Activated CD4-positive, alpha-beta T cell treated with anti-CD3 and anti-CD28 coated beads, Interleukin-2, amount 50 U/mL, for 16 hours (primary cell): ENCODE data around the gene GSTM2.

Source experiments
- DNase-seq: peaks from one replicate; pipeline ENCODE4 v3.0.0-alpha.2; 2020

GSTM2 gene

DNA sequence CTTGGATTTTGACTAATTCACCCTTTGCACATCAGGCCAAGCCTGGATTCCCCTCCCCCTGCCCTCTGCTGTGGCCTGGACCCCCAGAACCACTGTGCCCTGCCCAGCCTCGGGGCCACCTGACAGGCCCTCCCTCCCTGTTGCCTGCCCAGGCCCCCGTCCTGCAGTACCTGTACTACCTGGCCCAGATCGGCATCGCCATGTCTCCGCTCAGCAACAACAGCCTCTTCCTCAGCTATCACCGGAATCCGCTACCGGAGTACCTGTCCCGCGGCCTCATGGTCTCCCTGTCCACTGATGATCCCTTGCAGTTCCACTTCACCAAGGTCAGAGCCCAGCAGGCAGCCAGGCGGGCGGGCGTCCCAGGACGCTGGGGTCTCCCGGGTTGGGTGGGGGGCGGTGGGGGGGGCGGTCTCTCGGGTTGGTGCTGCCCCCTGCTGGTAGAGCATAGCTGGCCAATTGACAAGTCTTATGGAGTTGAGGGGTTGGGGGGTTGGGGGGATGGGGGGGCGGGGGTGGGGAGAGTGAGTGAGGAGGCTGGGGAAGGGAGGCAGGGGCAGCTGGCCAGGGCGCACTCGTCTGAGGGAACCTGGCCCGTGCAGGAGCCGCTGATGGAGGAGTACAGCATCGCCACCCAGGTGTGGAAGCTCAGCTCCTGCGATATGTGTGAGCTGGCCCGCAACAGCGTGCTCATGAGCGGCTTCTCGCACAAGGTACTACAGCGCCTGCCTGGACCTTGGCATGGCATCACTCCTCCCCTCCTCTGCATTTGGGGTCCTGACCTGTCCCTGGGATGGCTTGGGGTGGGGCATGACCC, 37.6 kb upstream of the GSTM2 start:
- no peak for DNase-seq

DNA sequence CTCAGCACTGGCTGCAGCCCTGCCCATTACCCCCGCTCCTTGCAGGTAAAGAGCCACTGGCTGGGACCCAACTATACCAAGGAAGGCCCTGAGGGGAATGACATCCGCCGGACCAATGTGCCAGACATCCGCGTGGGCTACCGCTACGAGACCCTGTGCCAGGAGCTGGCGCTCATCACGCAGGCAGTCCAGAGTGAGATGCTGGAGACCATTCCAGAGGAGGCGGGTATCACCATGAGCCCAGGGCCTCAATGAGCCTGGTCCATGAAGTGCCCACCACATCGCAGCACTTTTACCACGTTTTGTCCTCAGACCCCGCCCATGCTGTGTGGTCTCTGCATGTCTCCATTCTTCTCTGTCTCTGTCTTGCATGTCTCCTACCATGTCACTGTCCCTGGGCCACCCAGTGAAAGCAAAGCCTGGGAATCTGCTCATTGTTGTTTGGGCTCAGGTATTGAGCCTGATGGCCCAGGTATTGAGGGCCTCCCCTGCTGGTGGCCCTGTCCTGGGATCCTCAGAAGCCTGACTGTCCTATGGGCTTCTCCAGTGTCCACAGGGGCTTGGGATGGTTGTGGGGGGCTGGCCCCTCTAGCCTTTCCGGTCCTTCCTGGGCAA, 36.9 kb upstream of the GSTM2 start:
- DNase-seq, result no peak

DNA sequence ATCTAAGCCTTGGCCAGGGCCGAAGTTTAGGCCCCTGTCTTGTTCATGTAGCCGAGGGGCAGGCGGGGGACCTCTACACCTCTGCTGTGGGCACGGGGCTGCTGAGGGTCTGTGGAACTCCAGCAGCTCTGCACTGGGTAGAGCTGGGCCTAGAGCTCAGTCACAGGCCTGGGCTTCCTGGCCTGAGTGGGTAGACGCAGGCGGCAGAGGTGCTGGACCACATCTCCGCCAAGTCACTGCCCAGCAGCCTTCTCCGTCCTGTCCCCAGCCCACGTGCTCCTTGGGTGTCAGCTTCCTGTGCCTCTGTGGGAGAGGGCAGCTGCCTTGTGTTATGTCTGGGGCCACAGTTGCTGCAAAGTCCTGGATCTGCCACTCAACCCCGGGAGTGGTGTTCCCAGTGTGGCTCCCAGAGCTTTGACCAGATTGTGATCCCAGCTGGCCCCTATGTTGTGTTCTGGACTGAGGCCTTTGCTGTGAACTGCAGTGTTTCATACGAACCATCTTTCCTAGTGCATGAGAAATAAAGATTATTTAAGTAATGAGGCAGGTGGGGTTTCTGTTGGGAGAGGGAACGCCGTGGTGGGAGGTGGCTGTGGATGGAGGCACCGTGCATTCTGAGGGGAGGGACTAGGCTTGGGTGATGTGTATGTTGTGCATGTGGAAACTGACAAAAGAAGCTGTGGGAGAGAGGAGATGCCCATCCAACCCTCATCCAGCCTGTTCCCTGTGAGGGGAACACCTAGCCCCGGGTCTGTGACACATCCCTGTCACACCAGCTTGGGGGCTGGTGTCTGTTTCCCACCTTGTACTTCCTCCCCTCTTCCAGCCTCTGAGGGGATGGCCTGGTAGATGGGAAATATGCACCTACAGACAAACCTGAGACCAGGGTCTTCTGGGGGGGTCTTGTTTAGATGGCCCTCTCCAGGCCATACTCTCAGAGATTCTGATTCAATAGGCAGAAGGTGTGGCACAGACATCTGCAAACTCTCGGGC, 36.0 kb upstream of the GSTM2 start:
- no peak for DNase-seq

DNA sequence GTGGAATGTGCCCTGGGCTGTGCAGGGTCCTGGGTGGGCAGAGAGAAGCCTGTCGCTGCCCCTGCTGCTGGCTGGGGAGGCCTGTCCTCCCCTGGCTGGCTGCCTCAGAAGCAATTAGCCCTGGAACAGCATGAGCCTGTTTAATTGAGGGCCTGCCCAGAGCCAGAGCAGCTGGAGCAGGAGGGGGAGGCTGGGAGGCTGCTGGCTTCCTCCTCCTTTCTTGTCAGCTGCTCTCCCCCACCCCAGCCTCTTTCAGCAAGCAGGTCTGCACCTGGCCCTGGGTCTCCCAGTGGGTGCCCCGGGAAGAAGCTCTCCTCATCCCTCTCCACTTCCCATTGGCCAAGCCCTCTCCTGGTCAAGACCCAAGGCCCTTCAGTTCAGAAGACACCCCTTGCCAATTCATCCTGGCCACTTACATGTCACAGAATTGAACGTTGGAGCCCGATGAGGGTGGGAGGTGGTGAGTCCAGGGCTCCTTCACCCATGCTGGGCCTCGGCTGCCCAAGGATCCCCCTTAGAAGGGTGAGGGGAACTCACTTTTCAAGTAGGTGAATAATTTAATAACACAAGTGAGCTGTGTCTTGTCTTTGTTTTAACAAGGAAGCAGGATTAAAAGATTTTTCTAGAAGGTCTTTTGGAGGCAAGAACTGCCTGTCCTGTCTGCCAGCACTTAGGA, 35.0 kb upstream of the GSTM2 start:
- DNase-seq, result no peak

DNA sequence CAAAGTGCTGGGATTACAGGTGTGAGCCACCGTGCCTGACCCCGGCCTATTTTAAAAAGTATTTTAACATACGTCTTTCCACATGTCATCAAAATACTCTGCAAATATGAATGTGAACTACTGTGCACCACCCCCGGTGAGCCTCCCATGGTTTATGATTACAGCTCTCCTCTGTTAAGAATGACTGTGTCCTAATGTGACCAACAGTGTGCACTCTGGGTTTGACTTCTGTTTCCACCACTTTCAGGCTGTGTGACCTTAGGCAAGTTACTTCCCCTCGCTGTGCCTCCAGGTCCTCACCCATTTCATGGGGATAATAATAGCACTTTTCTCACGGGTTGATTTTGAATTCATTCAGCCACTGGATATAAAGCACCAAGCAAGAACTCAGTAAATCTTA, 33.6 kb upstream of the GSTM2 start:
- DNase-seq, result no peak

DNA sequence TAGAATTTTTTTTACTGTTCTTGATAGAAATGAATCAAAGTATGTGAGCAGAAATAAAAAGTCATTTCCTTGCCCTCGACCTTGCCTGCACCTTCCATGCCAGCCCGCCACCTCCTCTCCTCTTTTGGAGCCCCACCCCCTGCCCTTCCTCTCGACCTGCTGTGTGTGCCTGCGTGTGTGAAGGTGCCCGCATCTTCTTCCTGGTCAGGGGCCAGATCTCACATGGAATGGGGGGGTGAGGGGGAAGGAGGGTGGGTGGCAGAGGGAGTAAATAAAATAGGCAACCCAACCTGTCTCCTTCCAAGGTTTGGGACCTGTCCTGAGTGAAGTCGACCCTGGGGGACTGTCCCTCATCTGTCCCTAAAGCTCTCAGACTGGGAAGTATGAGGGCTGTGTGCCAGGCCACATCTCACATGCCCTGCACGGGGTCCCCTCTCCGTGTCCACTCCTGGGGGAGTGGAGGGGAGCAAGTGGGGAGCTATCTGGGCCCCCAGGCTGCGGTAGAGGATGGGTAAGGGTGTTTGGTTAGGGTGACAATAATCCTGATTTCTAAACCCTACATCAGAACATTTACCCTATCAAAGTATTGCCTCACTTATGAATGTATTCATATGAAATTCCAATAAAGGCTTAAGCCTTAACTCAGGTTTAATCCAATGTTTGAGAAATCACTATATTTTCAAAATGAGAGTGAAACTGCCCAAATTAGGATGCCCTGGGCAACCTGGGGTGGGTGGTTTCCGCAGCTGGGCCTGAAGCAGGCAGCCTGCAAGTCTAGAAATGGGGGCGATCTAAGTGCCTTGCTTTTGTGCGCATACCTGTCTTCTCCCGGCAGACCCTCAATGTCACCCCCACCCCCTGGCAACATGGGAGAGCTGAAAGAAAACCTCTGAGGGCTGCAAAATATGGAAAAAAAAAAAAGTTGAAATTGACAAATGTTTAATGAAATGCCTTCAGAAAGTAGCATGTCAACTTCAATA, 32.8 kb upstream of the GSTM2 start:
- DNase-seq, result no peak

DNA sequence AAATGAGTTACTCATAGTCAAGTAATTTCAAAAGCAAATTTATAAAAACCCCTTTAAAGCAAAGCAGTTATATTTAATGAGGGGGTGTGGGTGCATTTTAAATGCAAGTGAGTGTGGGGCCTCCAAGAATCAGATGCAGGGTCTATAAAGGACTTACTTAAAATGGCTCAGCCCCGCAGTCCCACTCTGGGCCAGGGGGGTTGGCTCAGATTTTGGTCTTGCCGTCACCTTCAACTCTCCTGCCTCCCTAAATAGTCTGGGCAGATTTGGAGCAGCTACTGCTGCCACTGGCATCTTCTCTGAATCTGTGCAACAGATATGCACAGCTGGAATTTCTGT, 32.0 kb upstream of the GSTM2 start:
- no peak for DNase-seq

DNA sequence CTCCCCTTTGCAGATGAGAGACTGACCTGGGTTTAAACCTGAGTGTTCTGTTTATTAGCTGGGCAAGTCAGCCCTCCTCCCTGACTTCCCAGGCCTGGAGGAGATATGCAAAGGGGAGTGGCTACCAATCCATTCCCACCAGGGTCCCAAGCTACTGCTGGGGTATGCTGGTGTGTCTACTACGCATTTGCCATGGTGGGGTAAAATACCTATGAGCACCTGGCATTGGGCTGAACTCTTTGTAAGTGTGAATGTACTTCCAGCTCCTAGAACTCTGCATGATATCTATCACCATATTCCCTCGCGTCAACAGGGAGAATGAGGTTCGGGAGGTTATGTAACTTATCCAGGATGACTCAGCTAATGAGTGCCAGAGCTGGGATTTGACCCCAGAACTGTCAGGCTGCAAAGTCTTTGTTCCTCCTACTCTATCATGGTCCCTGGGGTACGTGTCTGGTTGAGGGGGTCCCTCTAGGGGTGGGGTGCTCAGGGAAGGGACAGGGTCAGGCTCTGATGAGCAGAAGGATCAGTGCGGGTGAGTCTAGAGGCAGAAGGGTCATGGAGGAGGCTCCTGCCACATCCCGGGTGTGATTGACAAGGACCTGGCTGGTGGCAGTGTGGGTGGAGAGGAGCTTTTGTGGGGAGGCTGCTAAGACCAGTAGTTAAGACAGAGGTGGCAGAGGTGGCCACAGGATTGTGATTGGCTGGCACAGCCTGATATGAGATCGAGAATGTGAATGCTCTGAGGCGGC, 31.5 kb upstream of the GSTM2 start:
- no peak for DNase-seq

DNA sequence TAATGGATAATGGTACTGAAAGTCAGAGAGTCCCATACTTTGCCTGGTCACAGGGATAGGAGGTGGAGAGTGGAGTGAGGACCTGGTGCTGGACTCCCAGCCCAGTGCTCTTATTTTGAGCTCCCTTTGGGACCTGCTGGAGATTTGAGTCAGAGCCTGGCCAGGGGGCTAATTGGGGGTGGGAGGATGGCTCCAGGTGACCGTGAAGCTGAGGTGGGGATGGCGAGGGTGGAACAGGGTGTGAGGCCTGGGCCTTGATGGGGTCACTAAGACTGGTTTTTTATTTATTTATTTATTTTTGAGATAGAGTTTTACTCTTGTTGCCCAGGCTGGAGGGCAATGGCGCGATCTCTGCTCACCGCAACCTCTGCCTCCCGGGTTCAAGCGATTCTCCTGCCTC, 30.4 kb upstream of the GSTM2 start:
- DNase-seq, result no peak

DNA sequence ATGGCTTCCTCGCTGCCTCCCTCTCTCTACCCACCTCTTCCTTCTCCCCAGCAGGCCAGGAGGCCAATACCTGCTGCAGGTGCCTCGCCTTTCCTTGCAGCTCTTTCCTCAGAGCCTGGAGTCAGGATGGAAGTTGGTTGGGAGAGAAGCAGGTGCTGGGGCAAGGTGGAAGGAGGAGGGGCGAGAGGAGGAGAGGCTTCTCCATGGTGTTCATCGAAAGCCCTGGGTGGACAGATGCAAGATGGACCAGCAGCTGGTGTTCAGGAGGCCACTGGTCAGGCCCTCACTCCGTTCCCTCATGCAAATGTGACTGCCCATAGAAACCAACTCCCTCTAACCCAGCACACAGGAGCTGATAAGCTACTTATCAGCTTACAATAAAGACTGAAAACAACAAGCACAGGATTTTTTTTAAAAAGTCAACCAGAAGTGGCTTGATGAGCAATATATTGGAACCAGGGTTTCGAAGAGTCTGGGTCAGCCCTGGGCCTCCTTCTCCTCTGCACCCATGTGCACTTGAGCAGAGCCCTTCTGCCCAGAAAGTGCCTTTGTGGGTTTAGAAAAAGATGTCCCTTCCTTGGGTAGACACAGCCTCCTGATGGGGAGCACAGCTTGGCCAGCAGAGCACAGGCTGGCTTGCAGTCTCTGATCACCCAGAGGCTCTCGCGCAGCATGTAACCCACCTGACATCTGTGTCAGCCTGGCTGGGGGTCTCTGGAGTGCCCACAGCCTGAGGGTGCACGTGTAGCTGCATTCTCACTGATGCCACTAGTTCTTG, 28.6 kb upstream of the GSTM2 start:
- no peak for DNase-seq

DNA sequence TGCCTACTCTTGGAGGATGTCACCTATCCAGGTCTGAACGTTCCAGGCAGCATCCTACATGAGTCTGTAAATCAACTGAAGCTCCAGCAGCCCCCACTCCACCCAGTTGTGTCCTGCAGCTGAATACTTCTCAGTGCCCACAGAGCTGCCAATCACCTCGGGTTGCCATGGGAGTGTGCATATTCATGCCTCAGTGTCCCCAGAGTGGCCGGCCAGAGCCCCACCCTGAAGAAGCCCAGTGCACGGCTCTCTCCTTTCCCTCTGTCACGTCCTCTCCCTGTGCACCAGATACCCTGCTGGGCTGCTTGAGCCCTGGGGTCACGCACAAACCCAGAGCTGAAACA, 28.0 kb upstream of the GSTM2 start:
- DNase-seq, result no peak

DNA sequence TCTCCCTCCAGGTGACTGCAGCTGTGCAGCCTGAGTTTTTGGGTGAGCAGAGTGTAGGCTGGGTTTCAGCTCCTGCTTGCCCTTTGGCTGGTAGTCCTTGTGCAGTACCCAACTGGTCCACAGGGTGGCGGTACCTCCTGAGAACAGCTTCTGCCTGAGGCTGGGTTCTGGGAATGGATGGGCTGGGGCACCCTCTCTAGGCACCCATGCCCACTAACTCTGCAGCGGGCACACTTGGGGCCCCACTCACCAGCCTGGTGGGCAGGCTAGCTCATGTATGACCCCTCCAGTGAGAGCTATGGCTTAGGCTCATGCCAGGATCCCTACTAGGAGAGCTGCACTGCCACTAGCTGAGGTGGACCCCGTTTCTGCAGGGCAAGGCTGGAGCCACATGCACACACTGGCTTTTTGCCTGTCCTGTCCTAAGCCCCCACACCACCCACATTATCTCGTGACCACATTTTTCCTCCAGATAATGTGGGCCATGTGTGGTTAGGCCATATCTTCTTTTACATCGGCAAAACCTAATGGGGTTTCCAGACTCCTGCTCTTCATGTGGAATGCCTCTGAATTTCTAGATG, 27.5 kb upstream of the GSTM2 start:
- DNase-seq, result peak; percentile 90

DNA sequence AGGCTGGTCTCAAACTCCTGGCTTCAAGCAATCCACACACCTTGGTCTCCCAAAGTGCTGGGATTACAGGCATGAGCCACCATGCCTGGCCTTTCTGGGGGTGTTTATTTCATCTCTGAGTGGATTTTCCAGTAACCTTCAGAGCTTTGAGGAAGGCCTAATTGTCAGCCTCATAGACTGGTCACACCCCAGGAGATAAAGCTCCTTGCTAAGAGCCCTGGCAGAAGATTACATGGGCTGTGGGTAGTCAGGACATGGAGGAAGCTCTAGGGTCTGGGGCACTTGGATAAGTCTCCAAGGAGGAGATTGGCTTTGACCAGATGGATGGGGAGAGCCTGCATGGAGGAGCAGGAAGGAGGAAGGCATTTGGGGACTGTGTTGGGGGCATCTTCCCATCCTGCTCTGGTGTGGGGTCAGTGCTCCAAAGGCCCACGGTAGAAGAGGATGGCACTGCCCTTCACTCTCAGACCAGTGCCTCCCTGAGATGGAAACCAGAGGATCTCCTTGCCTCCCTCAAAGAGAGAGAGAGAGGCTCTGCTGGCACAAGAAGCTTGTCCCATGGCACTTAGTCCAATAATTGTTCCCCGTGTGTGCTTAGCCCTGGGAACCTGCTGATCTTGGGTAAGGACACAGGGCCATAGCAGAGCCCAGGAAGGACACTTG, 26.6 kb upstream of the GSTM2 start:
- no peak for DNase-seq

DNA sequence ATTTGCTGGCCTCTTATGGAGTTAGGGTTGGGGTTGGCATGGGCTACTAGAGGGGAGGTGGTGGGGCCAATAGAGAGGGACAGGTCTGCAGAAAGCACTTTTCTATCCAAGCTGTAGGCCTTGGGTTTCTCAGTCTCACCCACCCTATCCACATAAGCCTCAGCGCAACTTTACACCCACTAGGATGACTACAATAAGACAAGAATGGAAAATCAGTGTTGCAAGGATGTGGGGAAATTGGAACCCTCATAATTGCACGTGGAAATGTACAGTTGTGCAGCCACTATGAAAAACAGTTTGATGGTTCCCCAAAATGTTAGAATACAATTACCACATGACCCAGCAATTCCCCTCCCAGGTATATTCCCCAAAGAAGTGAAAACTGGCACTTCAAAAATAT, 26.0 kb upstream of the GSTM2 start:
- no peak for DNase-seq

DNA sequence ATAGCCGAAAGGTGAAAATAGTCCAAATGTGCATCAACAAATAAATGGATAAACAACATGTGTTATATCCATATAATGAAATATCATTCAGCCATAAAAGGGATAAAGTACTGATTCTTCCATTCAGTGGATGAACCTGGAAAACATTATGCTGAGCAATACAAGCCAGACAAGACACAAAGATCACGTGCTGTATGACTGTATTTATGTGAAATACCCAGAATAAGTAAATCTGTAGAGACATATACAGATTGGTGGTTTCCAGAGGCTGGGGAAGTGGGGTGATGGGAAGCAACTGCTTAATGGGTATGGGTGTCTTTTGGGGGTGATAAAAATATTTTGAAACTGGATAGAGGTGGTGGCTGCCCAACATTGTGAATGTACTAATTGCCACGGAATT, 25.2 kb upstream of the GSTM2 start:
- no peak for DNase-seq

DNA sequence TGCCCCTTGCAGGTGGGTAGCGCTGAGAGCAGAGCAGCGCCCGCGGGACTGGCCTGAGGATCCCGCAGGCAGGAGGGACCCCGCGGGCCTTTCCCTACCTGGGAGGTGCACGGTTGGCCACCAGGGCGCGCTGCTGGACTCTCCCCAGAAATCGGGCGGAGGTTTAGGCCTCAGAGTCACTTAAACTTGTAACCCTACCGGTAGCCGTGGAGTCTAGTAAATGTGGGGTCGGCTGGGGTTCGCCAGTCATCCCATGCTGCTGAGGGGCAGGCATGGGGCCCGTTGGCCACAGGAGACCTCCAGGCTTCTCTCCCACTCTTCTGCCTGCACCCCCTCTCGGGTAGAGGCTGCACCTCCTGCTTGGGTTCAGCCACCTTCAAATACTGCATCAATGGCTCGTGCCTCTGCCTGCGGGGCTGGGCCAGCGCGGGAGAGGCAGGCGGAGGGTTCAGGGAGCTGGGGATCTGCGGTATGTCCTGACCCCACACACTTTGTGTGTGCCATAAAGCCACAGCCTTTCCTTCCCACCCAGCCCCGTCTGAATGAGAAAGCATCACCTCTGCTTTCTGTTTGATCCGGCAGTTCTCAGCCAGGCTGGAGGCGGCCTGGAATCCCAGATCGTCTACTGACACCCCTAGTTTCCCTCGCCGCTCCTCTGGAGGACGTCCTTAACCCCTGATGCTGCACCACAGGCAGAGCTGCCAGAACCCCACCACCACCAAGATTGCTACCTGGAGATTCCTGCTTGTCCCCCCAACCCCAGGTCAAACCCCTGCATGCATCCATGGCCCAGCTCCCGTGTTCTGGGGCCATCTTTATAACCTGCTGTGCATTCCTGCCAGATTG, 24.2 kb upstream of the GSTM2 start:
- DNase-seq, result peak; percentile 85

DNA sequence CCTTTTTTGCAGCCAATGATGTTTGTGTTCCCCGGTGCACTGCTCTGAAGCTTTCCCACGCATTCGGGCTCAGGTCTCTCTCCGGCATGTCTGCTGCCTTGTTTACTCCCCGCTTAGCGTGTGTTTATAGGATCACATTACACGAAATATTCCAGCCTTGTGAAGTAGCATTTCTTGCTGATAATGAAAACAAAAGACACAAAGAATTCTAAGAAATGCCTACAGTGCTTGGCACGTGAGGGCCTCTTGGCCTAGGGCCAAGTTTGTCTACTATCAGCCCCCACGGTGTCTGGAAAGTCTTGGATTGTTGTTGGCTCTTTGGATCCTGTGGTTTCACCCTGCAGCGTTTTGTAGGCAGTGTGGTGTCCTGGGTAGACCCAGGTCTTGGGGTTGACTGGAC, 23.2 kb upstream of the GSTM2 start:
- DNase-seq, result no peak

DNA sequence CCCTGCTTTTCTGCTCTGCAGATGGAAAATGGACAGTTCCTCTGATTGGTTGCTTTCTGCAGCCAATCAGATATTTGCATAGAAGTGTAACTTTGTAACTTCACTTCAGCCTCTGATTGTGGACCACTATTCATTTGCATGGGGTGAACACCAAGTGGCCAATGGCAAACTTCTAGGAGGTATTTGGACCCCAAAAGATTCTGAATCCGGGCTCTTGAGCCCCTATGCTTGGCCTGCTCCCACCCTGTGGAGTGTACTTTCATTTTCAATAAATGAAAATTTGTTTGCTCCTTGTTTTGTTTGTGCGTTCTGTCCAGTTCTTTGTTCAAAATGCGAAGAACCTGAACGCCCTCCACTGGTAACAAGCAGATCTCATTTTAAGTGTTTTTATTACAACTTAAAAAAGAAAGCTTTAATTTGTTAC, 18.4 kb upstream of the GSTM2 start:
- DNase-seq, result no peak
